HEK293 (cell line): ENCODE data around the gene PANK4.

Source experiments
- CTCF ChIA-PET: fragments of 350-600 bp; formaldehyde crosslinking; extraction: SDS; loops from one replicate; lab custom pipeline; 2021; ENCODE audit warnings: antibody characterized with exemption; lab: Yijun Ruan, JAX
- POLR2A ChIA-PET: fragments of 300-600 bp; formaldehyde crosslinking; extraction: SDS; loops from one replicate; lab custom pipeline; 2020; ENCODE audit warnings: antibody characterized with exemption, inconsistent platforms; lab: Yijun Ruan, JAX
- H3K27ac ChIP-seq: fragments of 200-500 bp; sonication (Bioruptor generic); 2 replicates; pipeline ENCODE4 v1.5.1; 2014; ENCODE audit warnings: low read depth, low read length, control low read depth, inconsistent platforms; ENCODE audit errors: extremely low read depth
- H3K36me3 ChIP-seq, 2 experiments: fragments of 200-500 bp in 1 of 2; sonication (Bioruptor generic) in 1 of 2; 1 replicate in 1 of 2; 2 replicates in 1 of 2; pipeline ENCODE4 v1.5.1; 2014 to 2017; ENCODE audit warnings: inconsistent platforms in 2 of 2, low read length in 2 of 2; ENCODE audit not compliant: control insufficient read depth in 2 of 2, insufficient read depth in 1 of 2
- H3K4me1 ChIP-seq: fragments of 200-500 bp; sonication (Bioruptor generic); 2 replicates; pipeline ENCODE4 v1.5.1; 2014; ENCODE audit warnings: mild to moderate bottlenecking, low read length, inconsistent platforms; ENCODE audit not compliant: control insufficient read depth, insufficient read depth
- H3K4me3 ChIP-seq: 2 replicates; pipeline ENCODE4 v1.5.1; 2011; ENCODE audit warnings: low read depth, mild to moderate bottlenecking, control low read depth, low read length, moderate library complexity
- H3K9me3 ChIP-seq: fragments of 200-500 bp; sonication (Bioruptor generic); 2 replicates; pipeline ENCODE4 v1.5.1; 2014; ENCODE audit warnings: low read depth, low read length, inconsistent platforms; ENCODE audit not compliant: control insufficient read depth, insufficient read depth
- BCL11A ChIP-seq: fragments of 450-650 bp; formaldehyde crosslinking; IDR thresholded peaks from 2 replicates; pipeline ENCODE4 v1.5.1; 2016; ENCODE audit warnings: low read depth, missing biosample characterization, missing genetic modification characterization
- KLF10 ChIP-seq: fragments of 450-650 bp; IDR thresholded peaks from 2 replicates; pipeline ENCODE4 v1.5.1; 2018; ENCODE audit warnings: missing biosample characterization, mild to moderate bottlenecking, missing genetic modification characterization
- PRDM1 ChIP-seq: fragments of 450-650 bp; formaldehyde crosslinking; IDR thresholded peaks from 2 replicates; pipeline ENCODE4; 2016; ENCODE audit warnings: missing biosample characterization, missing genetic modification characterization
- SETDB1 ChIP-seq: IDR thresholded peaks from one replicate; pipeline ENCODE4 v1.6.1; 2017; ENCODE audit warnings: mild to moderate bottlenecking, low read length, moderate library complexity, mixed read lengths; ENCODE audit not compliant: insufficient read length
- TCF7L2 ChIP-seq: IDR thresholded peaks from 2 replicates; pipeline ENCODE4 v1.6.1; 2011; ENCODE audit warnings: low read depth, mild to moderate bottlenecking, inconsistent platforms, low read length, moderate library complexity, borderline replicate concordance
- ZEB2 ChIP-seq: fragments of 450-650 bp; formaldehyde crosslinking; IDR thresholded peaks from 2 replicates; pipeline ENCODE4 v1.5.1; 2016; ENCODE audit warnings: missing biosample characterization, missing genetic modification characterization
- ZFHX2 ChIP-seq: fragments of 450-650 bp; formaldehyde crosslinking; conservative IDR thresholded peaks from 2 replicates; pipeline ENCODE4 v1.5.1; 2016; ENCODE audit warnings: missing biosample characterization, missing genetic modification characterization
- ZFP37 ChIP-seq: fragments of 450-650 bp; formaldehyde crosslinking; IDR thresholded peaks from 2 replicates; pipeline ENCODE4 v1.5.1; 2016; ENCODE audit warnings: missing biosample characterization, missing genetic modification characterization
- ZNF114 ChIP-seq: fragments of 450-650 bp; formaldehyde crosslinking; IDR thresholded peaks from 2 replicates; pipeline ENCODE4 v1.5.0; 2017; ENCODE audit warnings: missing biosample characterization, missing genetic modification characterization
- ZNF132 ChIP-seq: fragments of 450-650 bp; formaldehyde crosslinking; IDR thresholded peaks from 2 replicates; pipeline ENCODE4 v1.5.1; 2017; ENCODE audit warnings: missing biosample characterization, missing genetic modification characterization, borderline replicate concordance
- ZNF133 ChIP-seq: fragments of 450-650 bp; formaldehyde crosslinking; IDR thresholded peaks from 2 replicates; pipeline ENCODE4 v1.5.1; 2016; ENCODE audit warnings: missing biosample characterization, missing genetic modification characterization
- ZNF157 ChIP-seq: fragments of 450-650 bp; formaldehyde crosslinking; IDR thresholded peaks from 2 replicates; pipeline ENCODE4 v1.5.1; 2016; ENCODE audit warnings: missing biosample characterization, missing genetic modification characterization
- ZNF23 ChIP-seq: fragments of 450-650 bp; formaldehyde crosslinking; IDR thresholded peaks from 2 replicates; pipeline ENCODE4 v1.5.1; 2016; ENCODE audit warnings: missing biosample characterization, missing genetic modification characterization, borderline replicate concordance
- ZNF24 ChIP-seq: fragments of 450-650 bp; formaldehyde crosslinking; IDR thresholded peaks from 2 replicates; pipeline ENCODE4 v1.5.1; 2016; ENCODE audit warnings: missing biosample characterization, missing genetic modification characterization
- ZNF302 ChIP-seq: fragments of 450-650 bp; formaldehyde crosslinking; IDR thresholded peaks from 2 replicates; pipeline ENCODE4 v1.5.1; 2016; ENCODE audit warnings: missing biosample characterization, missing genetic modification characterization, low read depth
- ZNF341 ChIP-seq: fragments of 450-650 bp; formaldehyde crosslinking; IDR thresholded peaks from 2 replicates; pipeline ENCODE4; 2016; ENCODE audit warnings: low read depth, missing biosample characterization, missing genetic modification characterization
- ZNF571 ChIP-seq: fragments of 450-650 bp; formaldehyde crosslinking; IDR thresholded peaks from 2 replicates; pipeline ENCODE4 v1.5.0; 2017; ENCODE audit warnings: missing biosample characterization, missing genetic modification characterization
- ZNF626 ChIP-seq: fragments of 450-650 bp; sonication (Bioruptor Pico); formaldehyde crosslinking; IDR thresholded peaks from 2 replicates; pipeline ENCODE4 v1.5.1; 2018; ENCODE audit warnings: missing biosample characterization, missing genetic modification characterization, inconsistent platforms
- ZNF707 ChIP-seq: fragments of 450-650 bp; formaldehyde crosslinking; IDR thresholded peaks from 2 replicates; pipeline ENCODE4 v1.5.1; 2016; ENCODE audit warnings: missing biosample characterization, missing genetic modification characterization
- ZSCAN23 ChIP-seq: fragments of 450-650 bp; formaldehyde crosslinking; IDR thresholded peaks from 2 replicates; pipeline ENCODE4 v1.5.1; 2016; ENCODE audit warnings: missing biosample characterization, missing genetic modification characterization
- ZSCAN30 ChIP-seq: fragments of 450-650 bp; IDR thresholded peaks from 2 replicates; pipeline ENCODE4 v1.5.1; 2018; ENCODE audit warnings: missing biosample characterization, mild to moderate bottlenecking, missing genetic modification characterization, moderate library complexity
- TF ChIP-seq, protein P1 (sequence below): sonication (generic); formaldehyde crosslinking; IDR thresholded peaks from 2 replicates; pipeline ENCODE4 v1.8.1; 2022; ENCODE audit warnings: mild to moderate bottlenecking, moderate library complexity, missing genetic modification reagents
- TF ChIP-seq, protein P2 (sequence below): fragments of 450-650 bp; formaldehyde crosslinking; IDR thresholded peaks from 2 replicates; pipeline ENCODE4 v1.5.1; 2016; ENCODE audit warnings: missing biosample characterization, missing genetic modification characterization, borderline replicate concordance
- TF ChIP-seq, protein P3 (sequence below): fragments of 450-650 bp; formaldehyde crosslinking; IDR thresholded peaks from 2 replicates; pipeline ENCODE4 v1.5.1; 2017; ENCODE audit warnings: missing biosample characterization, missing genetic modification characterization
- TF ChIP-seq, protein P4 (sequence below): fragments of 450-650 bp; formaldehyde crosslinking; IDR thresholded peaks from 2 replicates; pipeline ENCODE4 v1.5.1; 2016; ENCODE audit warnings: missing biosample characterization, missing genetic modification characterization

Gene PANK4

DNA sequence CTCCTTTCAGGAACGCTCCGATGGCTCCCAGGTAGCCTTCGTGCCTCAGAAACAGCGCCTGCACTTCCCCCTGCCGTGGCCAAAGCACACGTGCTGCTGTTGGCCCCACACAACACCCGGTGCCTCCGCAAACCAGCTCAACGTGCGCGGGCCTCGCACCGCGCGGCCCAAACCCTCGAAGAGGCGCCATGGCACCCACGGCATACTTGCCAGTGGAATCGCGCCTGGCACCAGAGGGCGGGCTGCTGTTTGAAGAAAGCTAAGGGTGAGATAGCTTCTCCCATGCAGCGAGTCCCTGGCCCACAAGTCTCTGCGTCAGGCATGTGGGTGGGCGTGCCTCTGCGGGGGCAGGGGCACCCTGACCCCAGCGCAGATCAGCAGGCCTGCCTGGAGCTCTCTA is 7.9 kb downstream of the PANK4 start:
- peaks cover 5% of the 10 kb centered on the region; the same call in 1 of the 2 replicates for H3K4me1 ChIP-seq
- TF ChIP-seq ZFHX2 (peak; percentile 37), ZNF114 (tag by site-specific recombination) (no peak)
- ChIA-PET POLR2A (no interaction called here), CTCF (no interaction called here)
- no peak overlapping the region for H3K27ac ChIP-seq
- no peaks in the 10 kb centered on the region for H3K9me3 ChIP-seq
- peaks cover 0 to 92% of the 10 kb centered on the region in 2 experiments; a peak in 2 of 3 replicates for H3K36me3 ChIP-seq
- no peak overlapping the region for H3K4me3 ChIP-seq

DNA sequence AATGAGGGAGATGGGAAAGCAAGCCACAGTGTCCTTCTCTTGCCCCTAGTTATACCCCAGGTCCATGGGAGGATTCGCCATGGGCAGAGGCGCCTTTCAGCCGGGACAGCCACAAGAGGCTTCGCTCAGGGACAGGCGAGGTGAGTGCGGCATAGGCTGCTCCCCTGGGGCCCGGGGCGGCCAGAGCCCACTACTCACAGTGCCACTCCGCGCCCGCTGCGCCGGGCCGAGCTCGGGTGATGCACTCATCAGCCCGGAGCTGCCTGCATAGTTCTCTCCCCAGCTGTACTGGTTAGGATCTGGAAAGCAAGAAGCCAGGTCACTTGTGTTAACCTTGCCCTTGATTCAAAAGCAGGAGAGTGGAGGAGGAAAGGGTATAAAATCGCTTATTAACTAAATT is 8.4 kb downstream of the PANK4 start:
- H3K27ac ChIP-seq: no peak overlapping the region
- POLR2A ChIA-PET: no interaction called here
- H3K4me1 ChIP-seq: no peaks in the 10 kb centered on the region
- H3K36me3 ChIP-seq: peaks cover 0 to 97% of the 10 kb centered on the region in 2 experiments; a peak in 2 of 3 replicates
- no peaks in the 10 kb centered on the region for H3K9me3 ChIP-seq
- no peak for TF ChIP-seq TCF7L2
- no peak for TF ChIP-seq ZNF132 (tag by site-specific recombination)
- TF ChIP-seq, protein P1, sequence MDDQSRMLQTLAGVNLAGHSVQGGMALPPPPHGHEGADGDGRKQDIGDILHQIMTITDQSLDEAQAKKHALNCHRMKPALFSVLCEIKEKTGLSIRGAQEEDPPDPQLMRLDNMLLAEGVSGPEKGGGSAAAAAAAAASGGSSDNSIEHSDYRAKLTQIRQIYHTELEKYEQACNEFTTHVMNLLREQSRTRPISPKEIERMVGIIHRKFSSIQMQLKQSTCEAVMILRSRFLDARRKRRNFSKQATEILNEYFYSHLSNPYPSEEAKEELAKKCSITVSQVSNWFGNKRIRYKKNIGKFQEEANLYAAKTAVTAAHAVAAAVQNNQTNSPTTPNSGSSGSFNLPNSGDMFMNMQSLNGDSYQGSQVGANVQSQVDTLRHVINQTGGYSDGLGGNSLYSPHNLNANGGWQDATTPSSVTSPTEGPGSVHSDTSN (CRISPR knock-in tag): no peak
- no peak for TF ChIP-seq ZNF571
- TF ChIP-seq ZNF302 (tag by site-specific recombination): no peak
- TF ChIP-seq ZSCAN30: no peak
- TF ChIP-seq, protein P2, sequence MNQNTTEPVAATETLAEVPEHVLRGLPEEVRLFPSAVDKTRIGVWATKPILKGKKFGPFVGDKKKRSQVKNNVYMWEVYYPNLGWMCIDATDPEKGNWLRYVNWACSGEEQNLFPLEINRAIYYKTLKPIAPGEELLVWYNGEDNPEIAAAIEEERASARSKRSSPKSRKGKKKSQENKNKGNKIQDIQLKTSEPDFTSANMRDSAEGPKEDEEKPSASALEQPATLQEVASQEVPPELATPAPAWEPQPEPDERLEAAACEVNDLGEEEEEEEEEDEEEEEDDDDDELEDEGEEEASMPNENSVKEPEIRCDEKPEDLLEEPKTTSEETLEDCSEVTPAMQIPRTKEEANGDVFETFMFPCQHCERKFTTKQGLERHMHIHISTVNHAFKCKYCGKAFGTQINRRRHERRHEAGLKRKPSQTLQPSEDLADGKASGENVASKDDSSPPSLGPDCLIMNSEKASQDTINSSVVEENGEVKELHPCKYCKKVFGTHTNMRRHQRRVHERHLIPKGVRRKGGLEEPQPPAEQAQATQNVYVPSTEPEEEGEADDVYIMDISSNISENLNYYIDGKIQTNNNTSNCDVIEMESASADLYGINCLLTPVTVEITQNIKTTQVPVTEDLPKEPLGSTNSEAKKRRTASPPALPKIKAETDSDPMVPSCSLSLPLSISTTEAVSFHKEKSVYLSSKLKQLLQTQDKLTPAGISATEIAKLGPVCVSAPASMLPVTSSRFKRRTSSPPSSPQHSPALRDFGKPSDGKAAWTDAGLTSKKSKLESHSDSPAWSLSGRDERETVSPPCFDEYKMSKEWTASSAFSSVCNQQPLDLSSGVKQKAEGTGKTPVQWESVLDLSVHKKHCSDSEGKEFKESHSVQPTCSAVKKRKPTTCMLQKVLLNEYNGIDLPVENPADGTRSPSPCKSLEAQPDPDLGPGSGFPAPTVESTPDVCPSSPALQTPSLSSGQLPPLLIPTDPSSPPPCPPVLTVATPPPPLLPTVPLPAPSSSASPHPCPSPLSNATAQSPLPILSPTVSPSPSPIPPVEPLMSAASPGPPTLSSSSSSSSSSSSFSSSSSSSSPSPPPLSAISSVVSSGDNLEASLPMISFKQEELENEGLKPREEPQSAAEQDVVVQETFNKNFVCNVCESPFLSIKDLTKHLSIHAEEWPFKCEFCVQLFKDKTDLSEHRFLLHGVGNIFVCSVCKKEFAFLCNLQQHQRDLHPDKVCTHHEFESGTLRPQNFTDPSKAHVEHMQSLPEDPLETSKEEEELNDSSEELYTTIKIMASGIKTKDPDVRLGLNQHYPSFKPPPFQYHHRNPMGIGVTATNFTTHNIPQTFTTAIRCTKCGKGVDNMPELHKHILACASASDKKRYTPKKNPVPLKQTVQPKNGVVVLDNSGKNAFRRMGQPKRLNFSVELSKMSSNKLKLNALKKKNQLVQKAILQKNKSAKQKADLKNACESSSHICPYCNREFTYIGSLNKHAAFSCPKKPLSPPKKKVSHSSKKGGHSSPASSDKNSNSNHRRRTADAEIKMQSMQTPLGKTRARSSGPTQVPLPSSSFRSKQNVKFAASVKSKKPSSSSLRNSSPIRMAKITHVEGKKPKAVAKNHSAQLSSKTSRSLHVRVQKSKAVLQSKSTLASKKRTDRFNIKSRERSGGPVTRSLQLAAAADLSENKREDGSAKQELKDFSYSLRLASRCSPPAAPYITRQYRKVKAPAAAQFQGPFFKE (tag by site-specific recombination): no peak
- CTCF ChIA-PET: interaction anchor here (0.6 kb wide), 1 partner anchor 557 kb away, joined by 3 read pairs; no protein-coding TSS in a partner anchor
- H3K4me3 ChIP-seq: no peak overlapping the region

GRCh38 chr1:2516946-2517345 is 9.4 kb downstream of the PANK4 start:
- Histone ChIP-seq H3K4me3 (no peak overlapping the region), H3K36me3 (peaks cover 0 to 97% of the 10 kb centered on the region in 2 experiments; a peak in 2 of 3 replicates), H3K4me1 (no peaks in the 10 kb centered on the region), H3K27ac (no peak overlapping the region), H3K9me3 (no peaks in the 10 kb centered on the region)
- ChIA-PET CTCF (no interaction called here), POLR2A (no interaction called here)
- TF ChIP-seq ZNF707 (tag by site-specific recombination) (no peak), KLF10 (tag by site-specific recombination) (no peak), BCL11A (tag by site-specific recombination) (no peak), ZNF157 (tag by site-specific recombination) (no peak), ZNF341 (tag by site-specific recombination) (no peak), ZEB2 (tag by site-specific recombination) (no peak), ZSCAN23 (tag by site-specific recombination) (no peak), PRDM1 (no peak), ZNF133 (tag by site-specific recombination) (no peak), ZFP37 (tag by site-specific recombination) (no peak), ZNF24 (tag by site-specific recombination) (no peak), SETDB1 (no peak), ZNF626 (tag by site-specific recombination) (no peak), ZNF23 (tag by site-specific recombination) (no peak)
- TF ChIP-seq, protein P3, sequence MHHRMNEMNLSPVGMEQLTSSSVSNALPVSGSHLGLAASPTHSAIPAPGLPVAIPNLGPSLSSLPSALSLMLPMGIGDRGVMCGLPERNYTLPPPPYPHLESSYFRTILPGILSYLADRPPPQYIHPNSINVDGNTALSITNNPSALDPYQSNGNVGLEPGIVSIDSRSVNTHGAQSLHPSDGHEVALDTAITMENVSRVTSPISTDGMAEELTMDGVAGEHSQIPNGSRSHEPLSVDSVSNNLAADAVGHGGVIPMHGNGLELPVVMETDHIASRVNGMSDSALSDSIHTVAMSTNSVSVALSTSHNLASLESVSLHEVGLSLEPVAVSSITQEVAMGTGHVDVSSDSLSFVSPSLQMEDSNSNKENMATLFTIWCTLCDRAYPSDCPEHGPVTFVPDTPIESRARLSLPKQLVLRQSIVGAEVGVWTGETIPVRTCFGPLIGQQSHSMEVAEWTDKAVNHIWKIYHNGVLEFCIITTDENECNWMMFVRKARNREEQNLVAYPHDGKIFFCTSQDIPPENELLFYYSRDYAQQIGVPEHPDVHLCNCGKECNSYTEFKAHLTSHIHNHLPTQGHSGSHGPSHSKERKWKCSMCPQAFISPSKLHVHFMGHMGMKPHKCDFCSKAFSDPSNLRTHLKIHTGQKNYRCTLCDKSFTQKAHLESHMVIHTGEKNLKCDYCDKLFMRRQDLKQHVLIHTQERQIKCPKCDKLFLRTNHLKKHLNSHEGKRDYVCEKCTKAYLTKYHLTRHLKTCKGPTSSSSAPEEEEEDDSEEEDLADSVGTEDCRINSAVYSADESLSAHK (tag by site-specific recombination): no peak
- TF ChIP-seq, protein P4, sequence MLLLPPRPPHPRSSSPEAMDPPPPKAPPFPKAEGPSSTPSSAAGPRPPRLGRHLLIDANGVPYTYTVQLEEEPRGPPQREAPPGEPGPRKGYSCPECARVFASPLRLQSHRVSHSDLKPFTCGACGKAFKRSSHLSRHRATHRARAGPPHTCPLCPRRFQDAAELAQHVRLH (tag by site-specific recombination): no peak
